Bronchial epithelial cell (primary cell): ENCODE measurements around the gene SMOC1. TPM values are rescaled to one million over a fixed set of nuclear protein-coding genes. Genes with fewer than 3 reads are reported as not detected.

ENCODE experiments used
- DNase-seq: peaks from one replicate; pipeline ENCODE4 v3.0.0-alpha.2; 2010; ENCODE audit warnings: low read depth
- FAIRE-seq: peaks from 2 replicates; lab custom pipeline; 2011; peaks lifted over from hg19 to GRCh38; lab: Jason Lieb, UNC
- H3K27me3 ChIP-seq: 2 replicates; pipeline ENCODE4 v1.5.1; 2011; ENCODE audit warnings: low read length; ENCODE audit not compliant: control insufficient read depth, insufficient read depth
- H3K36me3 ChIP-seq: 2 replicates; pipeline ENCODE4 v1.5.1; 2011; ENCODE audit warnings: low read length; ENCODE audit not compliant: control insufficient read depth, insufficient read depth
- H3K4me3 ChIP-seq: 2 replicates; pipeline ENCODE4 v1.5.1; 2011; ENCODE audit warnings: mild to moderate bottlenecking, low read depth, low read length, control low read depth
- CTCF ChIP-seq: IDR thresholded peaks from 2 replicates; pipeline ENCODE4 v1.5.1; 2011; ENCODE audit warnings: mild to moderate bottlenecking, moderate library complexity, low read length, control low read depth, inconsistent platforms; ENCODE audit not compliant: insufficient read depth, severe bottlenecking
- total RNA-seq: library from RNA; depleted of rRNA; stranded (reverse); fragments of >200 nt; gene quantifications from 2 replicates; pipeline ENCODE4 v1.2.1, GENCODE V29; 2014

The SMOC1 gene
- total RNA-seq, 1 donor from 2014 or later, result 16.3 TPM

- Histone ChIP-seq H3K27me3 (no peaks in the 10 kb centered on the region), H3K4me3 (no peak overlapping the region), H3K36me3 (no peaks in the 10 kb centered on the region)
- TF ChIP-seq CTCF, result no peak
- DNase-seq, result no peak
- no peak for FAIRE-seq
These were observed 28.5 kb upstream of the SMOC1 start for GRCh38 chr14:69850736-69851112.

DNA sequence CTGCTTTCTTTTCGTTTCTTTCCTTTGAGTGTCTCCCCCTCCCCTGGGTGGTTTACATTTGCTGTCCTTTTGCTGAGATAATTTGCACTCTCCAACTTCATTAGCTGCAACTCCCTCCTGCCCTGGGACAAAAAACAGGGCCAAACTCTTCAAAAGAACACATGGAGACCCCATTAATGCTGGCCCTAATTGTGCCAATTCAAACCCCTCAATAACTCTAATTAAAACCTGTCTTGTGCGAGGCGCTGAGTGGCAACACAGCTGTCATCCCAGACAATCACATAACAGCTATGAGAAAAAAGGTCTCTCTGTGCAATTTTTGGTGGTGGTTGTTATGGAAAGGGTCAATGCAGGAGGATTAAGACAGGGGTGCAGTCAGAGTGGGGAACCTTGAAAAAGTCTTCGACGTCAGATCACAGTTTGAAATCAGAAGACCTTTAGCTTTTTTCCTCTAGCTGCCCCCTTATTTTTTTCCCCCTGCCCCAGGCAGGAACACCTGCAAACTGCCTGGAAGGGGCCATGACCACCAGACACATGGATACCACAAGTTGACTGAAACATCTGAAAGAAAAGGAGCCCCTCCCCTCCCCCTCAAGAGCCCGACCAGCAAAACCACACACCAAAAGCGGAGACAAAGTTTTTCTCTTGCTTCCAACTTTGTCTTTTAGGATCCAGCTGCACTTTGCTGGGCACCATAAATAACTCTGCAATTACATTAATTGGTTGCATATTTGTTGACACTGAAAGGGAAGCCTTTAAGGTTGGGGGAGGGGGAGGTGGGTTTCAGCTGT lies 26.5 kb upstream of the SMOC1 start:
- DNase-seq (no peak), FAIRE-seq (no peak)
- Histone ChIP-seq H3K4me3 (no peak overlapping the region), H3K36me3 (no peaks in the 10 kb centered on the region), H3K27me3 (no peaks in the 10 kb centered on the region)
- TF ChIP-seq CTCF, result no peak

- Histone ChIP-seq H3K36me3 (no peaks in the 10 kb centered on the region), H3K4me3 (no peak overlapping the region), H3K27me3 (no peaks in the 10 kb centered on the region)
- no peak for FAIRE-seq
- DNase-seq, result no peak
- TF ChIP-seq CTCF, result no peak
These were observed 25.4 kb upstream of the SMOC1 start for GRCh38 chr14:69853774-69854173.

- DNase-seq (no peak), FAIRE-seq (no peak)
- Histone ChIP-seq H3K27me3 (no peaks in the 10 kb centered on the region), H3K36me3 (no peaks in the 10 kb centered on the region), H3K4me3 (no peak overlapping the region)
- no peak for TF ChIP-seq CTCF
These were observed 24.6 kb upstream of the SMOC1 start for GRCh38 chr14:69854598-69854997.

DNA sequence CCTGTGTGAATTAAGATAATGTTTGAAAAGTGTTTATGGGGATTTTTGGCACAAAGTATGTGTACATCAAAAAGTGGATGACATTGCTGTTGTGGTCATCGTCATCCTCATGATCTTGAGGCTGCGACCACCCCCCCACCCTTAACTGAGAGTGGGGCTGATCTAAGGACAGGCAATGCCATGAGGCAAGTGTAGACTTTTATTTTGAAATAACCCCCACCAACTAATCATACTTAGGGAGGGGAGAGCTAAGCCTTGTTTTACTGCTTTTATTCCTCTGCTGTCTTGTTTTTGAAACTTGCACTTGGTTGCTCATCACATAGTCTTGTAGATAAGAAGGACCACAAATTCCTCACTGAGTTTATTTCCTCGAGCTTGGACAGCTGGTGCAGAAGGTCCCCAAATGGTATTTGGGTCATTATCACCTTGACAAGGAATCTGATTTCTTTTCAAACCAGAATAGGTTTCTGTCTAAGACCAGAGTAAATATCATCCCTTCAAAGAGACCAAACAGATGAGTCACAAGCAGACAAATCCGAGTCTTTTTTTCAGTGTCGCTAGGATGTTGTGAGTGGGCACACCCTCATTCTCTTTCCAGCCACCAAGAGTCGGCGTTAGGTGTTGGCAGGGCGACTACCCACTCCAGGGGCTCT lies 23.9 kb upstream of the SMOC1 start:
- DNase-seq (no peak), FAIRE-seq (no peak)
- TF ChIP-seq CTCF, result no peak
- no peak overlapping the region for H3K4me3 ChIP-seq
- H3K27me3 ChIP-seq, result no peaks in the 10 kb centered on the region
- H3K36me3 ChIP-seq, result no peaks in the 10 kb centered on the region
